C4-2B (cell line): ENCODE measurements around the gene CHST8.

Experiments
- CTCF ChIP-seq: fragments of 450-650 bp; conservative IDR thresholded peaks from 2 replicates; pipeline ENCODE4 v1.5.1; 2017; ENCODE audit warnings: mild to moderate bottlenecking
- ZFX ChIP-seq: fragments of 450-650 bp; IDR thresholded peaks from 2 replicates; pipeline ENCODE4 v1.6.1; 2017

- no peak for TF ChIP-seq ZFX
- no peak for TF ChIP-seq CTCF
These were observed 66.6 kb downstream of the CHST8 start for GRCh38 chr19:33688171-33688992.
